Keratinocyte (primary cell): ENCODE results near the gene SDS.

Source experiments
- EZH2 ChIP-seq: IDR thresholded peaks from one replicate; pipeline ENCODE4 v1.6.1; 2012; ENCODE audit warnings: inconsistent platforms, mild to moderate bottlenecking, low read length, moderate library complexity
- TF ChIP-seq, protein P1 (sequence below), 3 experiments: IDR thresholded peaks in 1 of 3; conservative IDR thresholded peaks in 1 of 3; optimal IDR thresholded peaks in 1 of 3; 2 replicates in 2 of 3; 3 replicates in 1 of 3; pipeline versions ENCODE3 to v1.5.1; 2011; ENCODE audit warnings: low read length in 3 of 3, mild to moderate bottlenecking in 3 of 3, moderate library complexity in 2 of 3, control low read depth in 1 of 3, inconsistent platforms in 1 of 3; ENCODE audit not compliant: insufficient read depth in 2 of 3; ENCODE audit errors: extremely low read depth in 1 of 3

DNA sequence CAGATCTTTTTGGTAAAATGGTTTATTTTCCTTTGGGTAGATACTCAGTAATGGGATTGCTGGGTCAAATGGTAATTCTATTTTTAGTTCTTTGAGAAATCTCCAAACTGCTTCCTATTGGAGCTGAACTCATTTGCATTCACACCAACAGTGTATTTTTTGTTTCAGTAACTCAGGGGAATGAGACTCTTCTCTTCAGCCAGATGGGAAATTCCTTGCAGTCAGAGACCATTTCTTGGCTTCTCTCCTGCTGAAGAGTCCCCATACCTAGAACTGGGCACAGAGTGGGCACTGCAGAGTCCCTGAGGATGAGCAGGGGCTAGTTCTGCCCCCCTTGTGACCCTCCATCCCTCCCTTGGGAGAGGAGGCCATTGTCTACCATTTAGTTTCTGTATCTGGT is 29.3 kb upstream of the SDS start:
- TF ChIP-seq, protein P1, sequence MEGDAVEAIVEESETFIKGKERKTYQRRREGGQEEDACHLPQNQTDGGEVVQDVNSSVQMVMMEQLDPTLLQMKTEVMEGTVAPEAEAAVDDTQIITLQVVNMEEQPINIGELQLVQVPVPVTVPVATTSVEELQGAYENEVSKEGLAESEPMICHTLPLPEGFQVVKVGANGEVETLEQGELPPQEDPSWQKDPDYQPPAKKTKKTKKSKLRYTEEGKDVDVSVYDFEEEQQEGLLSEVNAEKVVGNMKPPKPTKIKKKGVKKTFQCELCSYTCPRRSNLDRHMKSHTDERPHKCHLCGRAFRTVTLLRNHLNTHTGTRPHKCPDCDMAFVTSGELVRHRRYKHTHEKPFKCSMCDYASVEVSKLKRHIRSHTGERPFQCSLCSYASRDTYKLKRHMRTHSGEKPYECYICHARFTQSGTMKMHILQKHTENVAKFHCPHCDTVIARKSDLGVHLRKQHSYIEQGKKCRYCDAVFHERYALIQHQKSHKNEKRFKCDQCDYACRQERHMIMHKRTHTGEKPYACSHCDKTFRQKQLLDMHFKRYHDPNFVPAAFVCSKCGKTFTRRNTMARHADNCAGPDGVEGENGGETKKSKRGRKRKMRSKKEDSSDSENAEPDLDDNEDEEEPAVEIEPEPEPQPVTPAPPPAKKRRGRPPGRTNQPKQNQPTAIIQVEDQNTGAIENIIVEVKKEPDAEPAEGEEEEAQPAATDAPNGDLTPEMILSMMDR (optimal IDR thresholded peaks at IDR 0.05 in 1 of 3, IDR thresholded peaks at IDR 0.05 in 1 of 3, conservative IDR thresholded peaks at IDR 0.05 in 1 of 3; ENCODE audit: extremely low read depth in 1 of 3, insufficient read depth in 2 of 3, low read length in 3 of 3) = no peak
- TF ChIP-seq EZH2 = no peak
